AG04450 (cell line): ENCODE results near the gene C20orf144. TPM values are rescaled to one million over a fixed set of nuclear protein-coding genes. Genes with fewer than 3 reads are reported as not detected.
"Not testable (repeated sequence)": the region's sequence is repeated elsewhere in the genome, so short reads cannot be mapped to it uniquely, and the experiment has no call there.

Experiments
- CTCF ChIA-PET: fragments of 300-600, 350-600 bp; formaldehyde crosslinking; extraction: SDS; loops from one replicate; lab custom pipeline; 2022; ENCODE audit warnings: antibody characterized with exemption, inconsistent platforms; lab: Charles Lee
- POLR2A ChIA-PET: fragments of 350-600 bp; formaldehyde crosslinking; extraction: SDS; loops from one replicate; lab custom pipeline; 2021; ENCODE audit warnings: antibody characterized with exemption, inconsistent platforms; lab: Yijun Ruan, JAX
- DNase-seq: peaks from one replicate; pipeline ENCODE4 v3.0.0-alpha.2; 2011; ENCODE audit warnings: low read depth, low spot score
- H3K27ac ChIP-seq: one replicate; pipeline ENCODE4 v1.5.1; 2012; ENCODE audit warnings: low read depth, low read length, control low read depth
- H3K27me3 ChIP-seq: one replicate; pipeline ENCODE4 v1.6.0; 2012; ENCODE audit warnings: low read length; ENCODE audit not compliant: control insufficient read depth, insufficient read depth
- H3K4me3 ChIP-seq: 2 replicates; pipeline ENCODE4 v1.5.1; 2011; ENCODE audit warnings: mild to moderate bottlenecking, low read depth, low read length, control low read depth
- H3K9me3 ChIP-seq: 2 replicates; pipeline ENCODE4 v1.5.1; 2012; ENCODE audit warnings: low read length; ENCODE audit not compliant: control insufficient read depth, insufficient read depth
- polyA plus RNA-seq: library from polyadenylated mRNA; depleted of rRNA; stranded (reverse); fragments of >200 nt; gene quantifications from 2 replicates; pipeline ENCODE4 v1.2.3, GENCODE V29; 2011
- TF ChIP-seq, protein P1 (sequence below): IDR thresholded peaks from 2 replicates; pipeline ENCODE4 v1.5.1; 2011; ENCODE audit warnings: low read depth, low read length, control low read depth, inconsistent platforms

The C20orf144 gene
- polyA plus RNA-seq, 1 experiment, result 0.14 TPM

DNA sequence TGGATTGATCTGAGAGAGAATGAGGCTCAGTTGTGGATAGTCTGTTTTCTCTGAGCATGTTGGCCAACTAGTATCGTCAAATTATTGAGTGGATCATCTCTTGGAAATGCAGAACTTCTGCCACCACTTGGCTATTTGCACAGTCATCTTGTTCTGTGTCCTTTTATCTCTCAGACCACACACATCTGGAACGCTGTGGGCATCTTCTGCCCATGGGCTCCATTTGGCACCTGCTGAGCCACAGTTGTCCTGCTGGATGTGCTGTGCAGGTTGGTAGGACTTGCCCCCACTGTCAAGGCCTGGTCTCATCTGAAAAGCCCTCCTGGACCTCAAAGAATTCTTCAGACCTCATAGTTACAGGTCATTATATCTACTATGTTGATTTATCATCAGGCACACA lies 16.7 kb upstream of the C20orf144 start:
- DNase-seq, result no peak
- no peak overlapping the region for H3K27ac ChIP-seq
- no peaks in the 10 kb centered on the region for H3K9me3 ChIP-seq
- ChIA-PET CTCF (no interaction called here), POLR2A (no interaction called here)
- no peaks in the 10 kb centered on the region for H3K27me3 ChIP-seq
- TF ChIP-seq, protein P1, sequence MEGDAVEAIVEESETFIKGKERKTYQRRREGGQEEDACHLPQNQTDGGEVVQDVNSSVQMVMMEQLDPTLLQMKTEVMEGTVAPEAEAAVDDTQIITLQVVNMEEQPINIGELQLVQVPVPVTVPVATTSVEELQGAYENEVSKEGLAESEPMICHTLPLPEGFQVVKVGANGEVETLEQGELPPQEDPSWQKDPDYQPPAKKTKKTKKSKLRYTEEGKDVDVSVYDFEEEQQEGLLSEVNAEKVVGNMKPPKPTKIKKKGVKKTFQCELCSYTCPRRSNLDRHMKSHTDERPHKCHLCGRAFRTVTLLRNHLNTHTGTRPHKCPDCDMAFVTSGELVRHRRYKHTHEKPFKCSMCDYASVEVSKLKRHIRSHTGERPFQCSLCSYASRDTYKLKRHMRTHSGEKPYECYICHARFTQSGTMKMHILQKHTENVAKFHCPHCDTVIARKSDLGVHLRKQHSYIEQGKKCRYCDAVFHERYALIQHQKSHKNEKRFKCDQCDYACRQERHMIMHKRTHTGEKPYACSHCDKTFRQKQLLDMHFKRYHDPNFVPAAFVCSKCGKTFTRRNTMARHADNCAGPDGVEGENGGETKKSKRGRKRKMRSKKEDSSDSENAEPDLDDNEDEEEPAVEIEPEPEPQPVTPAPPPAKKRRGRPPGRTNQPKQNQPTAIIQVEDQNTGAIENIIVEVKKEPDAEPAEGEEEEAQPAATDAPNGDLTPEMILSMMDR, result no peak
- no peak overlapping the region for H3K4me3 ChIP-seq

DNA sequence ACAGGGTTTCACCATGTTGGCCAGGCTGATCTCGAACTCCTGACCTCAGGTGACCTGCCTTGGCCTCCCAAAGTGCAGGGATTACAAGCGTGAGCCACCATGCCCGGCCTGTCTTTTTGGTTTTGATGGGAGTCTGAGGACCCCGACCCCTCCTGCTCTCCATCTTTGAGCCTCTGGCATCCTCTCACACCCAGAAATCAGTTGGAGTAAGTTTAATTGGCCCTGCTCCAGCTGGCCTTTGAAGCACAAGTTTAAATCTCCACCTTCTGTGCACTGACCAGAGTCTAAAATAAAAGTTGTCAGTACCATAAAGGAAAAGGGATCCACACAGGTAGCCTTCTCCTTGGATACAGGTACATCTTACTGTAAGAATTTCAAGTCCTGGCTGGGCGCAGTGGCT lies 15.9 kb upstream of the C20orf144 start:
- Histone ChIP-seq H3K4me3 (no peak overlapping the region), H3K9me3 (no peaks in the 10 kb centered on the region), H3K27ac (no peak overlapping the region), H3K27me3 (no peaks in the 10 kb centered on the region)
- DNase-seq, result no peak
- ChIA-PET POLR2A (no interaction called here), CTCF (no interaction called here)
- TF ChIP-seq, protein P1, result no peak

DNA sequence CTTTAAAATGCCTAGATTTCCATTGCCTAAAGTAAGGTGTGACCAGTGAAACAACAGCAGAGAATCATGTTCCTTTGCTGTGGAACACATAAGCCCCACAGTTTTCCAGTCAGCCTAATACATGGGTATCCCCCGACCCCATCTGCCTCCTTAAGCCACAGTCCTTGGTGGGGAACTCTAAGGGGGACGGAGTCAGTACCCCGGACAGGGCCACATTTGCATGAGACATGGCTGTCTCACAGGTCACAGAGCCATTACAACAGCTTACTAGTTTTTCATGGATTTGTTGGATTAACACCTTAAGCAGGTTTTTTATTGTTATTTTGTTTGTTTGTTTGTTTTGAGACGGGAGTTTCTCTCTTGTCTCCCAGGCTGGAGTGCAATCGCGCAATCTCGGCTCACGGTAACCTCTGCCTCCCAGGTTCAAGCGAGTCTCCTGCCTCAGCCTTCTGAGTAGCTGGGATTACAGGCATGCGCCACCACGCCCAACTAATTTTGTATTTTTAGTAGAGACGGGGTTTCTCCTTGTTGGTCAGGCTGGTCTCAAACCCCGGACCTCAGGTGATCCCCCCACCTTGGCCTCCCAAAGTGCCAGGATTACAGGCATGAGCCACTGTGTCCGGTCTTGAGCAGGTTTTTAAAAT lies 15.0 kb upstream of the C20orf144 start:
- H3K4me3 ChIP-seq, H3K27ac ChIP-seq, H3K27me3 ChIP-seq, DNase-seq, H3K9me3 ChIP-seq: not testable (repeated sequence)
- POLR2A ChIA-PET, result interaction anchor here (0.6 kb wide), 1 partner anchor 107 kb away, joined by 8 read pairs; no protein-coding TSS in a partner anchor
- CTCF ChIA-PET, result interaction anchor here (0.6 kb wide), 1 partner anchor 122 kb away, joined by 3 read pairs; no protein-coding TSS in a partner anchor

DNA sequence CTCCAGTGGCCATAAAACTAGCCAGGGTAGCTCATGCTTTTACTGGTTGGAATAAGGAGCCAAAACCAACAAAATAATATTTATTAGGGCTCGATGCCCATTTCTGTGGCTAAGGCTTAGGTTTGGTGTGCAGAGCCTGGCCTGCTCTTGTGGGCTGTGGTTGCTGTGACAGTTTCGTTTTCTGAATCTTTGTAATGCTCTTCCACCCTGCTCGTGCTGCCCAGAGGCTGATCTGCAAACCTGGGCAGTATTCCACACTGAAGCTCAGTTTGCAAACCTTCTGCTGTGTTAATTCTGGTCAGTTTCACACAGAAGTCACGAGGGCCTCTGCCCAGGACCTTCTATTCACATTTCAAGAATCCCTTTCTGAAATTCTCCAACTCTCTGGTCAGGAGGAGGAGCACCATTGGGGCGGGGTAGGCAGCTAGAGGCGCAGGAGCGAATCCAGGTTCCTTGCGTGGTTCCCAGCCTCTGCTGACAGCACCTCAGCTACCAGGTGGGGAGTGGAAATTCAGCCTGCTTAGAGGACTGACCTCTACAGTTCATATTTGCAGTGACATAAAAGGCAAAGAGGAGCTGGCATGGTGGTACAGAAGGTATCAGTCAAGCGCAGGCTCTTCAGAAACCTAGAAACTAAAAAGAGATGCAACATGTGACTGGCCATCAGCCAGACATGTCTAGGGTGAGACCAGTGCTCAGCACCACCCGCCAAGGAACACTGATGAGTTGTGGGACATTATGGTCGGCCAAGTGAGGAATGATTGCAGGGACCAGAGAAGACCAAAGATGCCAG lies 14.3 kb upstream of the C20orf144 start:
- POLR2A ChIA-PET, result interaction anchor here (0.6 to 1.2 kb wide), 2 partner anchors 16 to 108 kb away, joined by 3 to 8 read pairs; no protein-coding TSS in a partner anchor
- DNase-seq, result no peak
- TF ChIP-seq, protein P1, result no peak
- Histone ChIP-seq H3K9me3 (no peaks in the 10 kb centered on the region), H3K27ac (peak overlapping the region; percentile 2), H3K27me3 (no peaks in the 10 kb centered on the region), H3K4me3 (no peak overlapping the region)
- CTCF ChIA-PET, result interaction anchor here (0.6 kb wide), 3 partner anchors 123 to 193 kb away, joined by 3 to 5 read pairs (median 3); no protein-coding TSS in a partner anchor

DNA sequence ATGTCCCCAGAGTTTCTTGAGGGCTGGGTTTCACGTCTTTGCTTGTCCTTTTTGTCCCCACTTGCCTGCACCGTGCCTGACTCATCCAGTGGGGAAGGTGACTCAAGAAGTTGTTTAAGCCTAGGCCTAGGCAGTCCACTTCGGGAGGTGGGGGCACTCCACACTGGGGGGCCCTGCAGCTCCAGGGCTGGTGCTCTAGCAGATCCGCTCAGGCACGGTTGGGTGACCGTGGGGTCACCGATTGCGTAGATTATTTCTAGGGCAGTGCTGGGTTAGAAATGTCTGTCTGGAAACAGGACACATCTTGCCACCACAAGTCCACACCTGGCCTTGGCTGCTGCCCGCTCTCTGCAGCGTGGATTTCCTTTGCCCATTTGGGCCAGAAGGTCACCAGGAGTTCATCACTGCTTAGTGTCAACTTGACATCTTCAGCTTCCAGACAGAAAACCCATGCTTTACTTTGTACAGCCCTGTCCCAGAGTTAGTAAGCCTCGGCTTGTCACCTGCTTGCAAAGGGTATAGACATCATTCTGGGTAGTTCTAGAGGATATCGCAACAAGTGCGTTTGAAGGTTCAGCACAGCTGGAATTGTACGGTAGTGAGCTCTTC lies 13.6 kb upstream of the C20orf144 start:
- POLR2A ChIA-PET, result interaction anchor here (0.6 to 1.2 kb wide), 2 partner anchors 16 to 75 kb away, joined by 3 read pairs; no protein-coding TSS in a partner anchor
- Histone ChIP-seq H3K4me3 (no peak overlapping the region), H3K27ac (no peak overlapping the region), H3K27me3 (no peaks in the 10 kb centered on the region), H3K9me3 (no peaks in the 10 kb centered on the region)
- DNase-seq, result no peak
- CTCF ChIA-PET, result interaction anchor here (0.6 kb wide), 1 partner anchor 194 kb away, joined by 3 read pairs; no protein-coding TSS in a partner anchor
- TF ChIP-seq, protein P1, result no peak
